HG02798 (cell line): ENCODE measurements around the gene PTCH1.

Source experiments
- ATAC-seq: cut with Tn5 transposase; IDR thresholded peaks from one replicate; pipeline ENCODE4 v1.9.1; 2021; ENCODE audit warnings: mild to moderate bottlenecking; ENCODE audit not compliant: unreplicated experiment, poor library complexity

Gene PTCH1

DNA sequence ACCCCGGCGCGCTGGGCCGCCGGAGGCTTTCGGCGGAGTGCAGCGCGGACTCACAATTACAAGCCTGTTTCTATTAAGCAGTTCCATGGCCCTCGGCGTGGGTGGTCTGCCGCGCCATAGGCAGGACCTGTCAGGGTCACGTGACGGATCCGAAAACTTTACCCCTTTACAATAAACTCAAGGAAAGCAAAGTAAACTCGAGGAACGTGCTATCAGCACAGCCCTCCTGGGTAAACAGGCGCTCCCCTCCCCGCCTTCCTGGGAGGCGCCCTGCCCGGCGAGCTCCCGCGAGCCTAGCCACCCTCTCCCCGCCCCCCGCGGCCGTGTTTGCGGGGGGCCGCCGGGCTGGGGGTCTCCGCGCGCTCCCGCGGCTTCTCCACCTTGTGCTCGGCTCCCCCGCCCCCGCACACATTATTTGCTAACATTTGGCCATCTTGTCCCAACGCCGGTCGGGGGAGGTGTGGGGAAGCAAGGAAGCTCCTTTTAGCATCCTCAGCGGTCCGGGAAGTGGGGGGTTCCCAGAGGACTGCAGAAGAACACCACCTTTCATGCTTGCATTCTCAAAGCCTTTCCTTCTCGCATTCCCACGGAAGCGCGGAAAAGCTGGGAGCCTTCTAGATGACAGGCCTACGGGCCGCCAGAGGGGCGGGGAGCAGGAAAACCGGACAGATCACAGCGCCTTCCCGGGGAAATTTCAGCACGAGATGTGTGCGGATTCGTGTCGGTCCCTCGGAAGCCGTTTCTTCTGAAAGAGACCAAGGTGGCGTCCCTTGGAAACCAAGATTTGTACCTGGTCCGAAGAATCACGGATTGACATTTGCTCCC is at the start of gene PTCH1:
Gene PTCH1 (minus strand): TSS at position 238 of the 825 bp plus-strand sequence.
- ATAC-seq, result peak; percentile 45

DNA sequence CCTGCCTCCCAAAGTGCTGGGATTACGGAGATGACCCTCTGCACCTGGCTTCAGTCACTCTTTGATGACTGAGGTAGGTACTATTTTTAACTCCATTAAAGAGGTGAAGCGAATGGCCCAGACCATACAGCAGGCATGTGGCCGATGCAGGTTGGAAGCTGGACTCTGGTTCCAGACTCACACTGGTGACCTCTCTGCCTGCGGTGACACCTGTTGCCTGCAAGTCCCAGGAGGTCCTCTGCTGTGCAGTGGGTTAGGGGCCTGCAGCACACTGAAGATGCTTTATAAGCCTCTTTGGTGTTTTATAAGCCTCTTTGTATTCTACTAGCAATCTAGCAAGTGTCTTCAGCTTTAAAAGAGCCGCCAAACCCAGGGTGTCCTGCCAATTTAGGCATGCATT is 49.2 kb upstream of the PTCH1 start:
- no peak for ATAC-seq

DNA sequence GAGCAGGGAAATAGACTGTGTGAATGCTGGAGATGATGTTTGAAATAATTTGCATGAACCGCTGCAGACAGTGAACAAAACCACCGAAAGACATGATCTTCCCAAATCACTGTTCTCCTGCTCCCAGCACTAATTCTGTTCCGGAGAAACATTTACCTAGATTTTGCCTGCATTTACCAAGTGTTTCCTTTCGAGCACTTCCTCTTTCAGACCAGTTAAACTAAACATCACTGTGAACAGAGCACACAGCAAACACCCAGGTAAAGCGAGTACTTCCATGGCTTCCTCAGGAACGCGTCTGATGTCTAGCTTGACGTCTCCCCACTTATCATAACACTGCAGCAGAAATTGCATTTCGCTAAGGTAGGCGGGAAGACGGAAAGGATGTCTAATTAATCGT is 45.1 kb upstream of the PTCH1 start:
- no peak for ATAC-seq

DNA sequence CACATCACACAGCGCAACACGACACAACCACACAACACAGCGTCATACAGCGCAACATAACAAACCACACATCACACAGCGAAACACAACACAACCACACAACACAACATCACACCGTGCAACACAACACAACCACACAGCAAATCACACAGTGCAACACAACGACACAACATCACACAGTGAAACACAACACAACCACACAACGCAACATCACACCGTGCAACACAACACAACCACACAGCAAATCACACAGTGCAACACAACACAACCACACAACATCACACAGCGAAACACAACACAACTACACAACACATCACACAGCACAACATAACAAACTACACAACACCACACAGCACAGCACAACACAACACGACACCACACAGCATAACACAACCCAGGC is 40.4 kb upstream of the PTCH1 start:
- no peak for ATAC-seq

DNA sequence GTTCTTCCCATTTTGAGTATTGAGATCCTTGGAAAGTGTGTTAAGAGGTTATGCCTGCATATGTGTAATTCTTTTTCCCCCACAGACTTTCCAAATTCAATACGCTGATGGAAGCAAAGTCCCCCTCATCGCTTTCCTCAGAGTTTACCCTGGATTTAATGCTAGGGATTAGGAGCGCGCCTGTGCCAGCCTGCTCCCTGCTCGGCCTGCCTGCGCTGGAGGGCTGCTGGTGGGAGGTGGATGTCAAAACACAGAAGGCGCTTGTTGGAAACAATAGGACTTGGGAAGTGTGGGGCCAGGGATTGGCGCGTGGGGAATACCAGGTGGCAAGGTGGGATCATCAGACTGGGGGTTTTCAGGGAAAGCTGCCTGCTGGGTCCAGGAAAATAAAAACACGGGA is 39.8 kb upstream of the PTCH1 start:
- ATAC-seq, result no peak

DNA sequence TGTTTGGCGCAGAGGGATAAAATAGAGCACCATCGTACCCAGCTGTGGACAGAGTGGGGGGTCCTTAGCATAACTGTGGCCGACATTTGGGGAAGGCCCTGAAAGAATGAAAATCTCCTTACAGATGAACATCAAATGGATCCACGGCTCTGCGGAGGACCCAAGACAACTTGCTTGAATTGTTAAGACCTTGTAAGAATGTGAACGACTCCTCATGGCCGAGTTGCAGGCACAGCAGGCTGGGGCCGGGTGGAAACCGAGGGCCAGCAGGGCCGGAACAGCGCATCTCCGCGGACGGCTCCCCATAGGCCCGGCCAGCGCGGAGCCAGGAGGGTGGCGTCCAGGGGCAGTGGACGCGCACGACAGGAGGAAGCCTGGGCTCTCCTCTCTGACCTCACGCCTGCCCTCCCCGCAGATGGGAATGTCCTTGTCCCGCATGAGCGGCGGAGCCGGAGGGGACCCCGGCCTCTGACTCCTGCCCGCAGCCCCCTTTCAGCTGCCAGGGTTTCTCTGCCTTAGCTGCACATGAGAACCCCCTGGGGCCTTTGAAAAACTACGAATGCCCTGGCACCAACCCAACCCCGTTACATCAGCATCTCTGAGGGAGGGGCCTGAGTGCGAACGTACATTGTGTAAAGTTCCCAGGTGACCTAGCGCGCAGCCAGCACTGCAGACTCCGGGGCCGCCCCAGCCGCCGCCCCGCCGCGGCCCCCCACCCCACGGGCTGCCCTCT is 36.2 kb upstream of the PTCH1 start:
- no peak for ATAC-seq

DNA sequence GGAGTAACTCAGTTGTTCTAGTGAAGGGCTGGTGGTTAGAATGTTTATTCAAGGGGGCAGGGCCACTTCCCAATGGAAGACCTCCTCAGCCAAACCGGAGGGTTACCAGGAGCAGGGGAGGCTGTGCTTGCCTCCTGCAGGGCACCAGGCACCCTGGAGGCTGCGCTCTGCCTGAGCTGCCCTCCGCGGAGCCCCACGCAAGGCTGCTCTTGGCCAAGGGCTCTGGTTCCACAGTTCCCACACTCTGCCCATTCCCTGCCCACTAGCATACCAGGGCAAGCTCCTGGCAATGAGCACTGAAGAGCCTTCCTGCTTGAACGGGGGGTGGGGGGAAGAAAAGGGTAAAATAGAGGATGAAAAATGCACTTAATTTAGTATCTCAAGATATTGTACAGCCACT is 35.5 kb upstream of the PTCH1 start:
- ATAC-seq, result no peak

DNA sequence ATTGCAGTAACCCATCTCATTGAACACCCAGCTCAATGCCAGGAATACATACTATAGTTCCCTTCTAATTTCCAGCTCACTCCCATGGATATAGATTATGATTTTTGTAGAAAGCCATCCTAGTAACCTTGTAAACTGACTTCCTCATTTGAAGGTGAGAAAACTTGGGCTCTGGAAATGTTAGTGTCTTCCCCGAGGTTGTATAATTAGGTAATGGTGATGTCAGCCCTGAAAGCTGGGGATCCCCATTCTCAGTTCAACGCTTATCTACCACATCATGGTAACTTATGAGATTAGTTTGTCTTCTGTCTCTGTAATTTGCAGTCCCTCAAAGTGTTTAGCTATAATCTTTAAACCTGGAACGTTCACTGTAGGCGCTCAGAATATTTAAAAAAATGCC is 34.6 kb upstream of the PTCH1 start:
- no peak for ATAC-seq

DNA sequence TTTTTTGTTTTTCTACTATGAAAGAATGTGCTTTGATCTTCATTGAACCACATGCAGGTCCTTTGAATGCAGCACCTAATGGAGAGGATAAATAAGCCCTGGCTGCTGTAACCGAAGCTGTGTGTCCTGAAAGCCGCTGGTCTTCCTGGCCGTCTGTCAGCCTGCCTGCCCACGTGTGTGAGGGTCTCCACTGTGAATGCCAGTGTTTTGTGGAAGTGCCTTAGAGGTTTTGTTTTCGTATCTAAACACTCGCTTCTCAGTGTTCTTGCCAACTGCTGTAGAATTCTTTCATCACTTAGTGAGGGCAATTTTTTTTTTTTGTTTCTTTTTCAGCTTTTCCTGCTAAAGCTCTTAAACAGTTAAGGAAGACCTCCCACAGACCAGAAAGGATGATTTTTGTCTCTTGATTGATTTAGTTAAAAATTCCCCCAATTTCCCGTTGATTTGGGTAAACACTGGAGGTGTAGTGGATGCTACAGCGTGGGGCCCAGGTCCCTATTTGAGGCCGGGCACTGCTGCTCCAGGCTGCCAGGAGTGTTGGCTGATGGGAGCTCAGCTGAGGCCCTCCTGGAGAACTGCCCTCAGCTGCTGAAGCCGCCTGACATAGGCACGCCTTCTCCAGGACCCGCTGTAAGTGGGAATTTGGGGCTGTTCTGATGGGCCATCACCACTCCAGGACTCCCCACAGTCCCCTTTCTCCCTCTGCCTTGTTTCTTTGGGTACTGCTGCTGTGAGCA is 29.2 kb upstream of the PTCH1 start:
- no peak for ATAC-seq

DNA sequence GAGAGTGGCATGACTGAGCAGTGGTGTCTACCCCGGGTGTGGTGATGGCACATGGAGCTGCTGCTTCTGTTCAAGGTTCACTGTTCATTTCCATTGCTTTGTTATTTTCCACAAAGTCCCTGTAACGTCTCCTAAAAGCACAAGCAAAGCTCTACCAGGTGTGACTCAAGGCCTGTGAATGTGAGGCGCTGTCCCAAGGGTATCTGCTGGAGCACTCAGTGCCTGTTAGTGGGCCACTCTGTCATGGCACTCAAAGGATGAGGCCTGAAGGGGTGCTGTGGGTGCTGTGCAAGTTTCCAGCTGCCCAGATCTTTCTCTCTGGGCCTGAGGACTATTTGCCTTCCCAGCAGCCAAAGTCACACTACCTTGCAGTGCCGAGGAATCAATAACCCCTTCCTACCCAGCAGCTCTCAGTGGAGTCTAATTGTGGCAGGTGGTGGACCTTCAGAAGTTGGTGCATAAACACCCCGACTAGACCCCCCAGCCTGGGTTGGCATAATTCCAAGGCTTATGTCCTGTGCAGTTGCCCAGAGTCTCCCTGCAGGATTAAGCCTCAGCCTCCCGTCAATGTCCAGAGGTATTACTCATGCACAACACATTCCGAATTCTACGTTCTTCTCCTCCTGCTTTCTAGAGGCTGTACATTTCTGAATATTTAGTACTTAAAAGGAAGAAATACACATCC is 17.4 kb upstream of the PTCH1 start:
- ATAC-seq, result no peak

DNA sequence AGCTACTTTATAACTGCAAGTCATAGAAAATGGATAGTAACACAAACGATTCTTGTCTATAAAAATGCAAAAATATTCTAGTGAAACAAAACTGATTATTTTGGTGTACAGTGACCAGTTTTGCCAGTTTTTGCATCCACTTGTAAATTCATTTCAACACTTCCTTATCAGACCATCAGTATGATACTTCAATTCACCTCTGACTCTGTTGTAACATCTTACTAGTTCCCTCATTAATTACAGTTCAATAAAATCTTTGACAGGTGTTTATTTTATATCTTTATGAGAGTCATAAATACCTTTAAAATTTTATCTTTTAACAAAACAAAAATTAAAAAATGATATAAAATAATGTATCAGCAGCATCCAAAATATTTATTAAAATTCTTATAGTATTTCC is 13.1 kb upstream of the PTCH1 start:
- no peak for ATAC-seq

DNA sequence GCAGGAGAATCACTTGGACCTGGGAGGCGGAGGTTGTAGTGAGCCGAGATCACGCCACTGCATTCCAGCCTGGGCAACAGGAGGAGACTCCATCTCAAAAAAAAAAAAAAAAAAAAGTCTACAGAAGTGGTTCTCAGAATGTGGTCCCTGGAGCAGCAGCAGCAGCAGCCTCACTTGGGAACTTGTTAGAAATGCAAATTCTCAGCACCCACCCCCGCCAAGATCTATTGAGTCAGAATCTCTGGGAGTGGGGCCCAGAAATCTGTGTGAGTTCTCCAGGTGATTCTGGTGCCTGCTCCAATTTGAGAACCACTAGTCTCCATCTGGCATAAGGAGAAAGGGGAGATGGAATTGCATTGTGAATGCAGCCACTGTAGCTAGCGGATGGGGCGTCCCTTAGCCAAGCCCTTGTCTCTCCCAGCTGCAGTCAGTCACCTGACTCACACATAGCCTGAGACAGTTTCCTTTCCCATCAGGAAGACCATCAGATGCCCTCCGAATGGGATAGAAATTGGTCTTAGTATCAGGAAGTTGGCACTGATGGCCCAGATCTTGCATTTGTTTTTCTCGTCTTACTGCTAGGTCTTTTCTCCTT is 12.2 kb upstream of the PTCH1 start:
- no peak for ATAC-seq

DNA sequence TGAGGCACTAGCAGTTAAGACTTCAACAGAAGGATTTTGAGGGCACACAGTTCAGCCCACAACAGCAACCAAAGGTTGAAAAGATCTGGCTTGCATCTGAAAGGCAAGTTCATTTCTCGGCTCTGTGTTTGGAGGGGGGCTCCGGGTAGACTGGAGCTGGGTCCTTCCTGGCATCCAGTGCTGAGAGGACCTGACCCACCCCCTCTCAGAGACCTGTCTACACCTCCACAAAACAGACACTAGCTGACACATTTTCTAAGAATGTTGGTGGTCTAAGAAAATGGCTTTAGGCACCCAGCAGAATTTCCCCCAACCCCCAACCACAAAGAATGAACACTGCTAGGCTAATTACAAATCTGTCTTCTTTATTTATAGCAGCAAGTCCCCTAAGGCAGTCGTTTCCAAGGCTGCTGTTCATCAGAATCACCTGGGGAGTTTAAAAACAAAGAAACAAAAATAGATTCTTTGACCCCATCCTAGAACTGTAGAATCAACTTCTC is 6.2 kb upstream of the PTCH1 start:
- no peak for ATAC-seq

DNA sequence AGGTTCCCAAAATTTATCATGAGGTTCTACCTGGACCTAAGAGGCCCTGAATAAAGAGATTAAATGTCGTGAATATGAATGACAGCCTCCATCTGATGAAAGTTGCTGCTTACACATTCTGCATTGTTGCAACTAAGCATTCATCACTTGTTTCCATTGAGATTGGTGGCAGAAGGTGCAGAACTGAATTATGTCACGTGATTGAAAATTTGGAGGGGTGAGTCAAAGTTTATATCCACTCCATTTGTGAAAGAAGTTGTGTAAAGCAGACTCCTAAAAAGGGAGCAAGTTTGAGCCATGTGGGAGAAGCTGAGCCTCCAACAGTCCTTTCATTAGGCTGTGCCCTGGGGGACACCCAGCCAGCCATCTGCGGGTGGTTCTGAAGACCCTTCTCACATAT is 4.9 kb upstream of the PTCH1 start:
- ATAC-seq, result no peak

DNA sequence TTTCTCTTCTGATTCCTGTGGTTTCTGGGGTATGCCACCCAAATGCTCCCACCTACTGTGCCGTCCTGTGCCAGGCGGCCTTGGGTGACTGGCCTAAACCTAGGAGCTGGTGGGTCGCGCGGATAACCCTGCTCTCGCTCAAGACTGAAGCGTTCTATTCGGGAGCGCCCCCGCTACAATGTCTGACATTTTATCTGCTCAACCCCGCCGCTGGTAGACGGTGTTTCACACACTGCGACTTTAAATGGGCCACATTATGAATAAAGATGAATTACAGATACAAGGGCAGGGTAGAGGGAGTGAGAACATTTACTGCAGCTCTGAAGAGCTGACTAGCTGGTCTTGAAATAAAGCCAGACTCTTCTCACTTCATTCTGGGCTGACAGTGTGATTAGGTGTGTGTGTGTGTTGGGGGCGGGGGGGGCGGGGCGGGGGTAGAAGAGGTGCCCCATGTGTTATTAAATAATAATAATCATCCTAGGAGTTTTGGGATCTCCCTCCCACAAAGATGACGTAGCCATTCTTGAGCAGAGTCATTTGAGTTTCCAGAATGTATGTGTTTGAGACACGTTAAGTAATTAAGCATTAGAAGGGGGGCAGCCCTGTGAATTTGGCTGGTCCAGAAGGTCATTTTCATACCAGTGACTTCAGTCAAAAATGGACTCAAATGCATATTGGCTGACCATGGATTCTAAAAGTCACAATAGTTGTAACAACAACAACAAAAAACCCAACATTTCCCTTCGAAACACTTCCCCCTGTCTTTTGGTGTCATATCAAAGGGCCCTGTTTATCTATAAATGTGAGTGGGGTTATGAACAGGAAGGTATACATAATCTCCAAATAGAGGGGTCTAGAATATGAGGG is 1.0 kb upstream of the PTCH1 start:
- no peak for ATAC-seq

DNA sequence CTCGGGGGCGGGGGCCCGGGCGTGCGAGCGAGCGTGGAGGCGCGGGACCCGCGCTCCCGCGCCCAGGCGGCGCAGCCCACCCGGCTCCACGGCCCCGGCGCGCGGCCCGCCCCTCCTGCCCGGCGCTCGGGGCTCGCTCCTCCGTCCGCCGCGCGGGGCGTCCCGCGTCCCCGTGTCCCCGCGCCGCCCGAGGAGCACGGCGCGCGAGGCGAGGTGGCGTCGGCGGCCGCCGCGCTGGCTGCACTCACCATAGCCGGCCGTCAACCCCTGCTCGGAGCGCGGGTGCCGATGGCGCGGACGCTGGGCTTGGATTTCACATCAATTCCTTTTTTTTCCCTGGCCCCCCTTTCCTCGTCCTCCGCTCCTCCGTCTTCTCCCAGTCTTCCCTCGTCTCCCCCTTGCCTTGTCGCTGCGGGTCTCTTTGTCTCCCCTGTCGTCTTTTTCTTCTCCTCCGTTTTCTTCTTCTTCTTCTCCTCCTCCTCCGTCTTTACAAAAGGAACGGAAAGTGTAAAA is 494 bp downstream of the PTCH1 start:
- no peak for ATAC-seq

DNA sequence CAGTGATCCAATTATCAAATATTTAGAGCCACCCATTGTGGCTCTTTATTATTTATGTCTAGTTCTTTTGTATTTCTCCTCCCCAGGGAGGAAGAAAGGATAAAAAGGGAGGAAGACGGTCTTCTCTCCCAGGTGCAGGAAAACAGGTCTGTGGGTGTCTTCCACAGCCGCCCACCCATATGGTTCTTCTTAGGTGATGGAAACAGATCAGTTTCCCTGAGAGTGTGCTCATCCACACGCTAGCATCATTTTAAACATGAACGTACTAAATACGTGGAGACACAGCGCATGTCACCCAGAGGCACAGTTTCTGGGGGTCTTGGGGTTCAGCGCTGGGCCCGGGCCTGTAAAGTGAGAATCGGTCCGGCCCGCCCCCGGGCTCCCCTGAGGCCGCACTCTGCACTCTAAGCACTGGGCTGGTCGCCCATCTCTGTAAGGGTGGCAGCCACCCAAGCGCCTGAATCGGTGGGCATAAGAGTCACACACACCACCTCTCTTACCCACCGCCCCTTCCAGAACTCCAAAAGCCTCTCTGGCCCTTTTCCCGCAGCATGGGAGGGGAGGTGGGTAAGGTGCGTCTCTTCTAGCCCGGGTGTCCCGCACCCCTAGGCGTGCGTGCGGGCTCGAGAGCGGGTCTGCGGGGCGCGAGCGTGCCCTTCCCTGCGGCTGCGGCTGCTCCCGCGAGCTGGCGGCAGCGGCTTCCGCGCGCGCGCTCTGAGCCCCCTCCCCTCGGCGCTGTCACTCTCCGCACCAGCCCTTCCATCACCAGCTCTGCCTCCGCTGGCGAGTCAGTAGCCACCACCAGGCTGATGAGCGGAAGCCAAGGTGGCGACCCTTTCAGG is 1.3 kb downstream of the PTCH1 start:
- no peak for ATAC-seq

DNA sequence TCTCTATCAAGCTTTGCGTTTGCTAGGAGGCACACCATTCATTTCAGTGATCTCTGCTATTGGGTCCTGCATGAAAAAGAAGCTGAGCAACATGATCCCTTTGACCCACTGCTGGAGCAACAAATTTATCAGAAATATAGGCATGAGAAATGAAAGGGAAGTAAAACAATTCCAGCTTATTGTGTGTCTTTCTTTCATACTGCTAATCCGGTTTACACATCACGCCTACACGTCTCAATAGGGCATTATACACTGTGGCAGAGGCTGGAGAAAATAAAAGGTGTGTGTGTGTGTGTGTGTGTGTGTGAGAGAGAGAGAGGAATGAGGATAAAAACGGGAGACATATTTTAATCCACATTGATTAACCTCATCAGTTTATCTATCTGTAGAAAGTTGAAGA is 2.4 kb downstream of the PTCH1 start:
- ATAC-seq, result no peak
